GM12873 (cell line): ENCODE results near the gene OR2F2.
A peak's percentile ranks its signal among the peaks of the same experiment; 100 is the strongest.

Source experiments
- TF ChIP-seq, protein P1 (sequence below): IDR thresholded peaks from 2 replicates; pipeline ENCODE4 v1.5.1; 2012; ENCODE audit warnings: low read depth, mild to moderate bottlenecking, moderate library complexity, low read length, control low read depth; ENCODE audit not compliant: insufficient read depth; ENCODE audit errors: missing control alignments

The OR2F2 gene

DNA sequence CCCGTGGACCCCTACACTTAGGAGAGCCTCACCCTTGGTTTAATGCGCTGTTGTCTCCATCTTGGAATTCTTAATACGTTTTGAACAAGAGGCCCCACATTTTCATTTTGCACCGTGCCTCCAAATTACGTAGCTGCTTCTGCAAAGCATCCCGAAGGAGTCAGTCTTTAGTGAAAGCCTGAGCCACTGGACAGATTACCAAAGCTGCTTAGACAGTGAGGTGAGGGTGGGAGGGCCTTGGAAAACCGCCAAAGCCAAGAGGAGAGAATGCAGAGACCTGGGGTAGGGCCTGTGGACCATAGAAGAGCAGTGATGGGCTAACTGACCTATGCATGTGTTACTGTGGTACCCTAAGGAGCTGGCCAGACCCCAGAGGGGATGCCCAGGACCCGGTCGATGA, 28.9 kb upstream of the OR2F2 start:
- TF ChIP-seq, protein P1, sequence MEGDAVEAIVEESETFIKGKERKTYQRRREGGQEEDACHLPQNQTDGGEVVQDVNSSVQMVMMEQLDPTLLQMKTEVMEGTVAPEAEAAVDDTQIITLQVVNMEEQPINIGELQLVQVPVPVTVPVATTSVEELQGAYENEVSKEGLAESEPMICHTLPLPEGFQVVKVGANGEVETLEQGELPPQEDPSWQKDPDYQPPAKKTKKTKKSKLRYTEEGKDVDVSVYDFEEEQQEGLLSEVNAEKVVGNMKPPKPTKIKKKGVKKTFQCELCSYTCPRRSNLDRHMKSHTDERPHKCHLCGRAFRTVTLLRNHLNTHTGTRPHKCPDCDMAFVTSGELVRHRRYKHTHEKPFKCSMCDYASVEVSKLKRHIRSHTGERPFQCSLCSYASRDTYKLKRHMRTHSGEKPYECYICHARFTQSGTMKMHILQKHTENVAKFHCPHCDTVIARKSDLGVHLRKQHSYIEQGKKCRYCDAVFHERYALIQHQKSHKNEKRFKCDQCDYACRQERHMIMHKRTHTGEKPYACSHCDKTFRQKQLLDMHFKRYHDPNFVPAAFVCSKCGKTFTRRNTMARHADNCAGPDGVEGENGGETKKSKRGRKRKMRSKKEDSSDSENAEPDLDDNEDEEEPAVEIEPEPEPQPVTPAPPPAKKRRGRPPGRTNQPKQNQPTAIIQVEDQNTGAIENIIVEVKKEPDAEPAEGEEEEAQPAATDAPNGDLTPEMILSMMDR = no peak

DNA sequence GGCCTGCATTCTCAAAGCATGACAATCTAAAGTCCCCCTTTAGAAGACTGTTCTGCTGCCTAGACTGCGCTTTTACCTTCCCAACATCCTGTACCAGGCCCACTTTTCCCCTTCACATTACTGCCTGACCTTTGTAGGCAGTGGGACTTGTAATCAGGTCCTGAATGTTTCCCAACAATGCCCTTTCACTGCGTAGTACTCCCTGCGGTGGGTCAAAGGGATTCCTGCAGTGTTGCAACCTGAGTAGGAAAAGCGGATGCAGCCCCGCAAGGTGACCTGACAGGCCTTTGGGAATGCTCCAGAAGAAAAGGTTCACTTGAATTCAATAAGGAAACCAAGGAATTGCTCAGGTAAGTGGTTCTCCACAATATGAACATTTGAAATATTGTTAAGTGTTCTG, 28.1 kb upstream of the OR2F2 start:
- TF ChIP-seq, protein P1 = no peak

DNA sequence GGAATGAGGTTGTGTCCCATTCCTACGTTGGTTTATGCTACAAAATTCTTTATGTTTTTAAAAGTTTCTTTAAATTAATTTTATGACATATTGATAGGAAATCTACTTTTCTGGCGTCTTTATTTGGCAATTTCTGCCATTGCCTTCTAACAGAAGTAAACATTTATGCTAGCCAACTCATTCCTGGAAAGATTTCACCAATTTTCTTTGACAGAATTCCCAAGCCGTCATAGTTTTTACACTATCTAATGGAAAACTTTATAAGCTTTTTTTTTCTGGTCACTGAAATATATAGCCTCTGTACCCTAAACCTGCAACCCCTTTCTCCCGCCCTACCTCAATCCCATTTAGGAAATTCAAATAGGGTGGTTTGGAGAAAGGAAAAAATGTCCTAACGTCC, 26.9 kb upstream of the OR2F2 start:
- TF ChIP-seq, protein P1 = no peak

DNA sequence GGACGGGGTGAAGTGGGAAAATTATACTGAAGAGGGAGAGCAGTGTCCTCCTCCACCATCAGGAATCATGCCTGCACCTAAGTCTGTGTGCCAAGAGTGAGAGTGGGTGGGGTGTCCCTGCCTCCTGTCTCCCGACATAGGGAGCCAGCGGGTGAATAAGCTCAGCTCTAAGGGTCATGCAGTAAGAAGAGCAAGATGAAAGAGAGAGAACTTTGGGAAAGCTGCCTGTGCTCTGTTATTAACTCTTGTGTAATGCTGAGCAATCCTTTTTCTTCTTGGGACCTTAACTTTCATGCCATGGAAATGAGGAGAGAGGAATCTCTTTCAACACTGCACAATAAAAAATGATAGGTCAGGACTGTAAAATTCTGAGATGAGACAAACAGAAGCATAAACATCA, 25.2 kb upstream of the OR2F2 start:
- TF ChIP-seq, protein P1 = no peak

DNA sequence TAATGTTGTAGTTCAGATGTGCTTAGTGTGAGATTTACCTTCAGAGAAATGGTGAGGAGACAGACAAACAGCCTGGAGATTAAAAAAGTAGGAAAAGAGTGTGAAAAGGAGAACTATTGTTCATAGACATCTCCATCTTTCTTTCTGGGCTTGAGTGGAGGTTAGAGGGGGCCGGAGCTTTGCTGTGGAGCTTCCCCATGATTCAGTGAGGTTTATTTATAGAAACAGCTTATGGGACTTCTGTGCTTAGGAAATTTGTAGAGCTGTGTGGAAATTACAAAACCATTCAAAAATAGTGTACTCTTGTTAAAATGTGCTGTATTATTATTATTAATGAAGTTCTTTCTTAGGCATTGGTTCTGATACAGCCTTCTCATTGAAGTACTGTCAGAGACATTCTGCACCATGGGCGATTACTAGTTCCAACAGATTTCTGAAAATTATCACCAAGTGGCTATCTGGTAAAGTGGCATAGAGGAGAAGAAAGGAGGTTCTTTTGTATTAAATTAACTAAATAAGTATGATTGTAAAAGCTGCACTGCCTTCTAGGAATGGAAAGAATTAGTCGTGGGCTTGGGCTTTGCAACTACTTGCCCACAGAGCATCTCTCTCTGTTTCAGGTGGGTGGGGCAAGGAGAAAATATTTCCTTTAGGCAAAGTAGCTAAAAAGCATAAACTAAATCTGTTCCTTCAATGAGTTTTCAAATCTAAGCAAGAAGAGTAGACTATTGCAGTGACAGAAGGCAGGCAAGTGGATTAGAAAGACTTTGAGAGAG, 24.4 kb upstream of the OR2F2 start:
- TF ChIP-seq, protein P1 = no peak

DNA sequence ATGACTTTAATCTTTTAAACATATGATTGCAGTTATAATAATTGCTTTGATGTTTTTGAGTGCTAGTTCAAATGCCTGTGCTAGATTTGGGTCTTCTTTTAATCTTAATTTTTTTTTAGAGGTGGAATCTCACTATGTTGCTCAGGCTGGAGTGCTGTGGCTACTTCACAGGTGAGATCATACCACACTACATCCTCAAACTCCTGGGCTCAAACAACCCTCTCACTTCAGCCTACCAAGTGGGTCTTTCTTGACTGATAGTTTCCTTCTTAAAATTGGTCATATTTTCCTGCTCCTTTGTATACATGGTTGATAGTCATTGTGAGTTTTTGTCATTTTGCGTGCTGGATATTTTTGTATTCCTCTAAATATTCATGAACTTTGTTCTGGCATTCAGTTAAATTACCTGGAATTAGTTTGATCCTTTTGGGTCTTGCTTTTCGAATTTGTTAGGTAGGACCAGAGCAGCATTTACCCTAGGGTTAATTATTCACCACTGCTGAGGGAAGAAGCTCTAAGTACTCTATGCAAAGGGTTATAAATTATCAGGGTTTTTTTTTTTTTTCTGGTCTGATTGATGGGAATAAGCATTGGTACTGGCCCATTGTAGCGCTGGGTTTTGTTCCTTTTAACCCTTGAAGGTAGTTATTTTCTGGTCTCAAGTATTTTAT, 21.0 kb upstream of the OR2F2 start:
- TF ChIP-seq, protein P1 = no peak

DNA sequence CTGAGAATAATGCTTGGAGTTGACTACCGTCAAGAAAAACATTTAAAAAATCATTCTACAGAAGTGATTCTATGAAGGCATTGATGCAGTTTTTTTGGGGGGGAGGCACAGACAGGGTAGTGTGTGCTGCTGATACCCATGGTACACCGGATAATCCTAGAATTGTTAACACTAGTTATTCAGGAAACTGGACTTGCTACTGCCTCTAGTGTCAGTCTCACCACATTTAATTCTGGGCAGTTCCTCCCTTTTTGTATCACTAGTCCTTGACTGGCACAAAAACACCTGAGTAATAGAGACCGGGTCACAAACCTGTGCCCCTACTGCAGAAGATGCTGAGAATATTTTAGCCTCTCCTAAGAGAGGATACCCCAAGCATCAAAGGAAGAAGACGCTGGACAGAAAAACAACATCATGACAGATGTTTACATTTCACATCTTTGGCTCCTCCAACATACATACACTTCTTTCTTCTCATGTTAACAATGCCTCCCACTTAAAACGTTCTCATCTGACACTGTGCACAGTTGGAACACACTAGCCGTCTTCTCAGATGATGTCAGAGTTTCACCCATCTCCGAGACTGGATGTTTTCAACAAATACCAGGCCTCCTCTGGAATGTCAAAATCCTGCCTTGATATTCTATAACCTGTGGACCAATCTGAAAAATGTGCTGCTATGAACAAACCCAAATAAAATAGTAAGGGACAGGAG, 19.9 kb upstream of the OR2F2 start:
- TF ChIP-seq, protein P1 = peak; percentile 20
